Neural cell (in vitro differentiated cells): ENCODE data around the gene SLAMF7.

Experiments used
- CTCF ChIP-seq: fragments of 450-650 bp; IDR thresholded peaks from 2 replicates; pipeline ENCODE4 v1.5.1; 2014; ENCODE audit warnings: antibody characterized with exemption, mild to moderate bottlenecking, moderate library complexity; ENCODE audit not compliant: poor library complexity, severe bottlenecking
- EP300 ChIP-seq: fragments of 450-650 bp; conservative IDR thresholded peaks from 2 replicates; pipeline ENCODE4 v1.6.1; 2014; ENCODE audit warnings: antibody characterized with exemption, mild to moderate bottlenecking, moderate library complexity; ENCODE audit not compliant: poor library complexity, severe bottlenecking
- EZH2 ChIP-seq: fragments of 200-600, 300-800 bp; shearing (Covaris generic), sonication (generic); IDR thresholded peaks from 2 replicates; pipeline ENCODE4 v1.6.1; 2014; ENCODE audit warnings: antibody characterized with exemption, low read length, borderline replicate concordance, mild to moderate bottlenecking; ENCODE audit not compliant: insufficient read depth, poor library complexity, severe bottlenecking
- POLR2AphosphoS5 ChIP-seq: IDR thresholded peaks from 2 replicates; pipeline ENCODE4 v1.6.1; 2012

GRCh38 chr1:160774886-160775719, 36.1 kb downstream of the SLAMF7 start:
- TF ChIP-seq CTCF (no peak), EZH2 (no peak), POLR2AphosphoS5 (no peak), EP300 (no peak)
